Caco-2 (cell line): ENCODE results near the gene SATB2. TPM values are rescaled to one million over a fixed set of nuclear protein-coding genes. Genes with fewer than 3 reads are reported as not detected.

Experiments used
- BruUV-seq: library from RNA; stranded (reverse); fragments of 400-500 nt; replicated peaks from 2 replicates; lab custom pipeline; 2021; lab: Mats Ljungman, UMichigan
- CTCF ChIA-PET: fragments of 300-600 bp; sonication (Branson Sonifier 250); formaldehyde crosslinking; loops from one replicate; lab custom pipeline; 2022; ENCODE audit warnings: antibody characterized with exemption; lab: Charles Lee
- POLR2A ChIA-PET: fragments of 300-600 bp; sonication (Branson Sonifier 250); formaldehyde crosslinking; loops from one replicate; lab custom pipeline; 2022; ENCODE audit warnings: antibody characterized with exemption; lab: Charles Lee
- DNase-seq, 2 experiments: peaks; one replicate each; pipeline versions ENCODE4 v3.0.0 to v3.0.0-alpha.2; 2020 to 2022
- H3K27me3 ChIP-seq: replicated peaks from 2 replicates; pipeline ENCODE4 v1.6.0; 2011; ENCODE audit warnings: low read length; ENCODE audit not compliant: control insufficient read depth, insufficient read depth
- H3K36me3 ChIP-seq: 2 replicates; pipeline ENCODE4 v1.5.1; 2011; ENCODE audit warnings: low read length; ENCODE audit not compliant: control insufficient read depth, insufficient read depth
- H3K4me1 ChIP-seq: fragments of 250-450 bp; sonication (Bioruptor Pico); 2 replicates; pipeline ENCODE4 v1.5.1; 2020; ENCODE audit warnings: mild to moderate bottlenecking
- H3K4me3 ChIP-seq: 2 replicates; pipeline ENCODE4 v1.5.1; 2011; ENCODE audit warnings: low read depth, mild to moderate bottlenecking, control low read depth, low read length
- H3K9me3 ChIP-seq: fragments of 250-450 bp; sonication (Bioruptor Pico); 2 replicates; pipeline ENCODE4 v1.5.1; 2020; ENCODE audit warnings: mild to moderate bottlenecking, moderate library complexity
- H3K27ac Mint-ChIP-seq: one replicate; pipeline ENCODE4 v1.8.0; 2022; ENCODE audit warnings: mixed read lengths; ENCODE audit not compliant: unreplicated experiment
- H3K27me3 Mint-ChIP-seq: one replicate; pipeline ENCODE4 v1.8.0; 2022; ENCODE audit warnings: mixed read lengths; ENCODE audit not compliant: insufficient read depth, unreplicated experiment
- H3K36me3 Mint-ChIP-seq: one replicate; pipeline ENCODE4 v1.8.0; 2022; ENCODE audit warnings: mild to moderate bottlenecking, mixed read lengths; ENCODE audit not compliant: insufficient read depth, unreplicated experiment
- H3K4me1 Mint-ChIP-seq: one replicate; pipeline ENCODE4 v1.8.0; 2022; ENCODE audit warnings: low read depth, mixed read lengths; ENCODE audit not compliant: unreplicated experiment
- H3K4me3 Mint-ChIP-seq: one replicate; pipeline ENCODE4 v1.8.0; 2022; ENCODE audit warnings: mild to moderate bottlenecking, moderate library complexity, mixed read lengths; ENCODE audit not compliant: unreplicated experiment
- H3K9me3 Mint-ChIP-seq: one replicate; pipeline ENCODE4 v1.8.0; 2022; ENCODE audit warnings: mixed read lengths; ENCODE audit not compliant: unreplicated experiment
- CTCF ChIP-seq, 2 experiments: fragments of 200-600 bp in 1 of 2; IDR thresholded peaks; 1 replicate in 1 of 2; 2 replicates in 1 of 2; pipeline versions ENCODE4 v1.5.1 to v1.8.0; 2011 to 2022; ENCODE audit warnings: antibody characterized with exemption in 1 of 2, control low read depth in 1 of 2, inconsistent platforms in 1 of 2, low read depth in 1 of 2, low read length in 1 of 2, mild to moderate bottlenecking in 1 of 2, moderate library complexity in 1 of 2; ENCODE audit not compliant: insufficient read depth in 1 of 2, severe bottlenecking in 1 of 2, unreplicated experiment in 1 of 2
- intact Hi-C: fragments of 100-400 bp; cut with micrococcal nuclease; formaldehyde crosslinking; loops from one replicate; pipeline ENCODE4 v1.10.0; 2022; ENCODE audit not compliant: unreplicated experiment
- total RNA-seq: library from RNA; stranded (reverse); gene quantifications from 2 replicates; pipeline ENCODE4 v1.2.3, GENCODE V29; 2022

SATB2 gene
- total RNA-seq, 1 experiment from 2014 or later, result 1.1 TPM

- Mint-ChIP-seq H3K27me3 (peaks cover under 1% of the 10 kb centered on the region), H3K9me3 (no peaks in the 10 kb centered on the region), H3K4me1 (no peaks in the 10 kb centered on the region), H3K4me3 (no peak overlapping the region), H3K36me3 (no peaks in the 10 kb centered on the region), H3K27ac (no peak overlapping the region)
- ChIA-PET POLR2A (no interaction called here), CTCF (no interaction called here)
- H3K9me3 ChIP-seq, result no peaks in the 10 kb centered on the region
- no peak for DNase-seq
- TF ChIP-seq CTCF (IDR thresholded peaks at IDR 0.05; ENCODE audit: insufficient read depth in 1 of 2, low read depth in 1 of 2, low read length in 1 of 2, severe bottlenecking in 1 of 2, unreplicated experiment in 1 of 2), result no peak
- BruUV-seq, result no TSS peak
- H3K27me3 ChIP-seq, result no peaks in the 10 kb centered on the region
- no peaks in the 10 kb centered on the region for H3K4me1 ChIP-seq
- H3K36me3 ChIP-seq, result no peaks in the 10 kb centered on the region
- no peak overlapping the region for H3K4me3 ChIP-seq
- intact Hi-C loops, result no loop called here
Measured at GRCh38 chr2:199336546-199336945, 121.2 kb downstream of the SATB2 start.

DNA sequence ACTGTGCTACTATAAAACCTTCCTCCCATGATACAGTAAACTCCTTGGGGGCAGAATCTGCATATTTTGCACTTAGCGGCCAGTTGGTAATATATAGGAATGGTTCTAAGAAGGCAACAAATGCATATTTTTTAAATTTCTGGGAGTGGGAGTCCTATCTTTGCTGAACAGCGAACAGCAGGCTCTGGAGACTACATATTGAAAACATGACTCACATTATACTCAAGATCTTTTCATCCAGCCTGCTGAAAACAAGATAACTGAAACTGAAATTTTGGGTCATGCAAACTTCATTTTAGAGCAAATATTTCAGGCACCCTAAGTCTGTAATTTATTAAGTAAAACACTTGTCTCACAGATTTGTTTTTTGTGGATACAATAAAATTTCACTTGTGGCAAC is 122.2 kb downstream of the SATB2 start:
- H3K36me3 Mint-ChIP-seq, result no peaks in the 10 kb centered on the region
- peaks cover 2% of the 10 kb centered on the region for H3K27me3 Mint-ChIP-seq
- intact Hi-C loops, result no loop called here
- Histone ChIP-seq H3K9me3 (no peaks in the 10 kb centered on the region), H3K4me1 (no peaks in the 10 kb centered on the region), H3K4me3 (no peak overlapping the region), H3K27me3 (no peaks in the 10 kb centered on the region), H3K36me3 (no peaks in the 10 kb centered on the region)
- no peak for TF ChIP-seq CTCF (IDR thresholded peaks at IDR 0.05; ENCODE audit: insufficient read depth in 1 of 2, low read depth in 1 of 2, low read length in 1 of 2, severe bottlenecking in 1 of 2, unreplicated experiment in 1 of 2)
- H3K9me3 Mint-ChIP-seq, result no peaks in the 10 kb centered on the region
- DNase-seq, result no peak
- H3K4me1 Mint-ChIP-seq, result no peaks in the 10 kb centered on the region
- H3K27ac Mint-ChIP-seq, result no peak overlapping the region
- CTCF ChIA-PET, result no interaction called here
- no TSS peak for BruUV-seq
- POLR2A ChIA-PET, result no interaction called here
- H3K4me3 Mint-ChIP-seq, result no peak overlapping the region

DNA sequence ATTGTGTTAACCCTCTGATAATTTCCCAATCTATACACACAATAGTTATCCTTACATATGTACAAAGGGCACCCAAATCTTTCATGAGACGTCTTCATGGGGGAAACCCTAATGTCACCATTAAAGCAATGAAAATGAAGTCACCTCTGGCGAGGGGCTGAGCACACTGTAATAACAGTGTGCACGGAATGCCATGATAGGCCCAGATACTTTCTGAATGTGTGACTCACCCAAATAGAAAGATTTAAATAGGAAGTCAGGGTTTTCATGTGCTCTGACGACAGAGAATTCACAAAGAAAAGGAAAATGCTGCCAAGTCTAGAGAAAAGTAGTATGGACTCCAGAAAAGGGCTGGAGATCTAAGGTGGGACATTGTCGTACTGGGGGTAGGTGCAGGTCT is 128.3 kb downstream of the SATB2 start:
- ChIA-PET POLR2A (no interaction called here), CTCF (no interaction called here)
- Mint-ChIP-seq H3K9me3 (no peaks in the 10 kb centered on the region), H3K27me3 (peaks cover 2% of the 10 kb centered on the region), H3K36me3 (no peaks in the 10 kb centered on the region), H3K4me1 (no peaks in the 10 kb centered on the region), H3K4me3 (no peak overlapping the region), H3K27ac (no peak overlapping the region)
- H3K36me3 ChIP-seq, result no peaks in the 10 kb centered on the region
- H3K4me1 ChIP-seq, result no peaks in the 10 kb centered on the region
- no peaks in the 10 kb centered on the region for H3K9me3 ChIP-seq
- no TSS peak for BruUV-seq
- no peak for TF ChIP-seq CTCF (IDR thresholded peaks at IDR 0.05; ENCODE audit: insufficient read depth in 1 of 2, low read depth in 1 of 2, low read length in 1 of 2, severe bottlenecking in 1 of 2, unreplicated experiment in 1 of 2)
- no peak overlapping the region for H3K4me3 ChIP-seq
- no peak for DNase-seq
- intact Hi-C loops, result no loop called here
- H3K27me3 ChIP-seq, result no peaks in the 10 kb centered on the region
